Astrocyte (in vitro differentiated cells and primary cell): ENCODE data around the gene RNF166.

ENCODE experiments used
- EZH2 ChIP-seq: IDR thresholded peaks from 2 replicates; pipeline ENCODE4 v1.6.1; 2012; ENCODE audit warnings: mild to moderate bottlenecking, low read length, inconsistent platforms; ENCODE audit not compliant: insufficient read depth
- TF ChIP-seq, protein P1 (sequence below): IDR thresholded peaks from 2 replicates; pipeline ENCODE4 v1.5.1; 2011; ENCODE audit warnings: low read depth, mild to moderate bottlenecking, inconsistent platforms, low read length, moderate library complexity; ENCODE audit not compliant: insufficient read depth

DNA sequence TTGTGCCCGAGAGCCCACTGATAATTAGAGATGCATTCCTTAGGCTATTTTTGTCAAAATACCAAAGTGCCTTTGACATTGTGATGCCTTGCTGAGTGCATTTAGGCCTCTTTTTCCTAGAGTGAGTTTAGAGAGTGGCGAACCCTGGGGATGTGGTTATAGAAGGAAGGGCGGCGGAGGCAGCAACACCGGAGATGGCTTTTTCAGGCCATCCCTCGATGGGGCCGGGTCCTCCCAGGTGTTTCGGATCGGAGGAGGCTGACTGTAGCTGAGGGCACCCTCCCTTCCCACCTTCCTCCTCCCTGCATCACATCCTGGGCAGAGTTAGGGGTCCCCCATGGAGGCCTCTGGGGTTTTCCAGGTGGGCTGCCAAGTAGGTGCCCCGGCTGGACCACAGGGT lies 13.3 kb downstream of the RNF166 start:
- TF ChIP-seq, protein P1, sequence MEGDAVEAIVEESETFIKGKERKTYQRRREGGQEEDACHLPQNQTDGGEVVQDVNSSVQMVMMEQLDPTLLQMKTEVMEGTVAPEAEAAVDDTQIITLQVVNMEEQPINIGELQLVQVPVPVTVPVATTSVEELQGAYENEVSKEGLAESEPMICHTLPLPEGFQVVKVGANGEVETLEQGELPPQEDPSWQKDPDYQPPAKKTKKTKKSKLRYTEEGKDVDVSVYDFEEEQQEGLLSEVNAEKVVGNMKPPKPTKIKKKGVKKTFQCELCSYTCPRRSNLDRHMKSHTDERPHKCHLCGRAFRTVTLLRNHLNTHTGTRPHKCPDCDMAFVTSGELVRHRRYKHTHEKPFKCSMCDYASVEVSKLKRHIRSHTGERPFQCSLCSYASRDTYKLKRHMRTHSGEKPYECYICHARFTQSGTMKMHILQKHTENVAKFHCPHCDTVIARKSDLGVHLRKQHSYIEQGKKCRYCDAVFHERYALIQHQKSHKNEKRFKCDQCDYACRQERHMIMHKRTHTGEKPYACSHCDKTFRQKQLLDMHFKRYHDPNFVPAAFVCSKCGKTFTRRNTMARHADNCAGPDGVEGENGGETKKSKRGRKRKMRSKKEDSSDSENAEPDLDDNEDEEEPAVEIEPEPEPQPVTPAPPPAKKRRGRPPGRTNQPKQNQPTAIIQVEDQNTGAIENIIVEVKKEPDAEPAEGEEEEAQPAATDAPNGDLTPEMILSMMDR: no peak
- TF ChIP-seq EZH2: no peak
